ENCODE results near the gene GLB1L3.
"Not testable (repeated sequence)": the region's sequence is repeated elsewhere in the genome, so short reads cannot be mapped to it uniquely, and the experiment has no call there.

GLB1L3 gene

GRCh38 chr11:134276396-134277182 lies 410 bp downstream of the GLB1L3 start:
- no peak for DNase-seq

GRCh38 chr11:134277183-134278001 lies 1.2 kb downstream of the GLB1L3 start:
- no peak for DNase-seq

- DNase-seq: no peak
These were observed 2.2 kb downstream of the GLB1L3 start for GRCh38 chr11:134278356-134278755.

GRCh38 chr11:134281635-134282034 lies 5.5 kb downstream of the GLB1L3 start:
- not testable (repeated sequence) for DNase-seq

DNA sequence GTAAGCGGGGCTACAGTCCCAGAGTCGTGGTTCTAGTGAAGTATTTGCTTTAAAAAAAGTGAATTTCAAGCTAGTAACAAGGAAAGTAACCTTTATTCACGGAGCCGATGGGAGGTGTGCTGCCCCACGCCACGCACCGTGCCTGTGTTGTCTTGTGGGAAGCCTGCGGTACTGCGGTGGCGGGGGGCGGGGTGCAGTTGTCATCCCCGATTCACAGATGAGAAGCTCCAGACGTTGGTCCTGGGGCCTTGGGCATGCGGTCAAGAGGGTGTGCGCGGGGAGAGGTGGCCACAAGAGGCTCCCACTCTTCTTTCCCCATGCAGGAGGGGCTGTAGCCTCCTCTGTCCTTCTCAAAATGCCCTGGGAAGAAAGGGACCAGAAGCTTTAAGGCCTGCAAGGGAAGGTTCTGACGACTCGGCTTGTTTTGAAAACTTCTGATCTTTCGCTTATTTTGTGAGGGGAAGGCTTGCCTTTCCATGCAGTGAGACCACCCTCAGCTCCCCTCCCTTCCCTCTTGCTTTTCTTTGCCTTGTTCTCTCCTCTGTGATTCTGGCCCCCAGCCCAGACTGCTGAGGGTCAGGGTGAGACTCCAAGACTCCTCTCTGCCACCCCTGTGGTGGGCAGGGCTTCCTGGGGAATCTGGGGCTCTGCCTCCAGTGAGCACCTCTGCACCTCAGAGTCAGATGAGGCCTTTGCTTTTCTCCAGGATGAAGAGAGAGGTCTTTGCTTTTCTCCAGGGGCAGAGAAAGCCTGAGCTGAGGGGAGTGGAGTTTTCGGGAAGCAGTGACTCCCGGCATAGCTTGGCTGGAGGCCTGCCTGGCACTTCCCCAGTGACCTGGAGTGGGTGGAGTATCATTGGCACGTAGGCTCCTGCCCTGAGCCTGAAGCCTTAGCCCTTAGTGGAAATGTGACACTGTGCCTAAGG lies 6.2 kb downstream of the GLB1L3 start:
- no peak for DNase-seq

DNA sequence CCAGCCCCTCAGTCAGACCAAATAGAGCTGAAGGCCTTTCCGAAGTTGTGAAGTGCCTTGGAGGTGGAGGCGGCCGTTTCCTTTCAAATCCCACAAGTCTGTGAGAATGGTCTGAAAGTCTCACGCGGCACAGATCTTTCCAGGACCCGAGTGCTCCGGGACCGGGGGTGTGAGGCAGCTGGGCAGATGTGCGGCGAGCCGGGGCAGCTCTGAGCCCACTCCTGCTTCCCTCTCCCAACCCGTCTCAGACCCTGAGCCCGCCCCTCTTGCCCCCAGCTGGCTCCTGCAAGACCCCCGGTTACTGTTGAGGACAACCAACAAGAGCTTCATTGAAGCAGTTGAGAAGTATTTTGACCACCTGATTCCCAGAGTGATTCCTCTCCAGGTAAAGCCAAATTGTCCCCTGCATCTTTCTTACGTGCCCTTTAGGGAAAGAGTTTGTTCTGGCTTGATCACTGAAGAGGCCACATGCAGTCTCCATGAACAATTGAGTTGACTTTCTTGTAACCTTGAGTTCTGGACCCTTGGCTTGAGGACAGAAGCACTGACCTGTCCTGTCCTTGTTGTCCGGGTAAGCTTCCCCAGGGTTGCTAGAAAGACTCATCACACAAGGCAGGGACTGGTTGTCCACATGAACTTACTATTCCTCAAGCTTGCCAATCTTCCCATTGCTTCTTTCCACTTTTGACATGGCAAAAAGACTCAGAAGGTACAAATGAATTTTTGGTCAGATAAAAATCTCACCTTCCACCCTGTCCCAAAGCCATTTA lies 7.5 kb downstream of the GLB1L3 start:
- no peak for DNase-seq

GRCh38 chr11:134284349-134284748 lies 8.2 kb downstream of the GLB1L3 start:
- DNase-seq: not testable (repeated sequence)

GRCh38 chr11:134287561-134287960 lies 11.4 kb downstream of the GLB1L3 start:
- no peak for DNase-seq

- DNase-seq: no peak
These were observed 12.3 kb downstream of the GLB1L3 start for GRCh38 chr11:134288486-134288885.

GRCh38 chr11:134289167-134289566 lies 13.0 kb downstream of the GLB1L3 start:
- no peak for DNase-seq

- DNase-seq: no peak
These were observed 13.6 kb downstream of the GLB1L3 start for GRCh38 chr11:134289789-134290188.

DNA sequence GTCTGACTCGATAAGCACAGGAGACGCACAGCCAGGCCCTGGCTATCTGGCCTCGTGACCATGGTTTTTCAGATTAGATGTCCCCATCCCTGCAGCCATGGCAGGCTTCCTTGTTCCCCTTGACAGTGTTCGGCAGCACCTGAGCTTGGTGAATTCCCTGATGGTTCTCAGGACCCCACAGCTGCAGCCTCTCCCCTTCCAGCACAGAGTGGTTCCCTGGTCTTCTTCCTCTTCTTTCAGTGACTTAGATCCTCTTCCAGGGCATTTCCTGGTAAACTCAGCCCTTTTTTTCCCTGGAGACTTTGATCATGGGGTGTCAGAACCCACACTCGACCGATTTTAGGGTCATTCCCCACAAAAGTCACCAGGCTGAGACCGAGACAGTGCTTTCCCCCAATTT lies 14.5 kb downstream of the GLB1L3 start:
- DNase-seq: no peak

DNA sequence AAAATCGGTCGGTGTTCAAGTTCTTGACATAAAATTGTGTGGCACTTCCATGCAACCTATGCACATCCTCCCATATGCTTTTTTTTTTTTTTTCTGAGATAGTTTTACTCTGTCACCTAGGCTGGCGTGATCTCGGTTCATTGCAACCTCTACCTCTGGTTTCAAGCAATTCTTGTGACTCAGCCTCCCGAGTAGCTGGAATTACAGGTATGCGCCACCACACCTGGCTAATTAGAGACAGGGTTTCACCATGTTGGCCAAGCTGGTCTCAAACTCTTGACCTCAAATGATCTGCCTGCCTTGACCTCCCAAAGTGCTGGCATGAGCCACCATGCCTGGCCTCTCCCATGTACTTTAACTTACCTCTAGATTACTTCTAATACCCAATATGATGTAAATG lies 15.0 kb downstream of the GLB1L3 start:
- DNase-seq: no peak

- no peak for DNase-seq
These were observed 16.5 kb downstream of the GLB1L3 start for GRCh38 chr11:134292661-134293060.

- no peak for DNase-seq
These were observed 17.2 kb downstream of the GLB1L3 start for GRCh38 chr11:134293119-134294113.

DNA sequence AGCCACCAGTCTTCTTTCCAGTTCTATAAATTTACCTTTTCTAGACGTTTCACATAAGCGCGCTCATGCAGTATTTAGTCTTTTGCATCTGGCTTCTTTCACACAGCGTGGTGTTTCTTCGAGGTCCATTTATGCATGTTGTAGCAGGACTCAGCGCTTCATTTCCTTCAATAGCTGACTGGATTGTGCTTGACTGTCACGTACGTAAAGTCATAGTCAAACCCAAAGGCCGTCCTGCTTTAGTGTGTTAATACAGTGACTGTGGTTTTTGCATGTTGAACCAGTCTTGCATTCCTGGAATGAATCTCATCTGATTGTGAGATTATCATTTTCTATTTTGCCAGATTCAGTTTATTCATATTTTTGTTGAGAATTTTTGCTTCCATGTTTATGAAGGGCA lies 18.5 kb downstream of the GLB1L3 start:
- no peak for DNase-seq

- no peak for DNase-seq
These were observed 36.0 kb downstream of the GLB1L3 start for GRCh38 chr11:134312223-134312622.

GRCh38 chr11:134312807-134313206 lies 36.6 kb downstream of the GLB1L3 start:
- DNase-seq: no peak

GRCh38 chr11:134313379-134313778 lies 37.2 kb downstream of the GLB1L3 start:
- DNase-seq: no peak

DNA sequence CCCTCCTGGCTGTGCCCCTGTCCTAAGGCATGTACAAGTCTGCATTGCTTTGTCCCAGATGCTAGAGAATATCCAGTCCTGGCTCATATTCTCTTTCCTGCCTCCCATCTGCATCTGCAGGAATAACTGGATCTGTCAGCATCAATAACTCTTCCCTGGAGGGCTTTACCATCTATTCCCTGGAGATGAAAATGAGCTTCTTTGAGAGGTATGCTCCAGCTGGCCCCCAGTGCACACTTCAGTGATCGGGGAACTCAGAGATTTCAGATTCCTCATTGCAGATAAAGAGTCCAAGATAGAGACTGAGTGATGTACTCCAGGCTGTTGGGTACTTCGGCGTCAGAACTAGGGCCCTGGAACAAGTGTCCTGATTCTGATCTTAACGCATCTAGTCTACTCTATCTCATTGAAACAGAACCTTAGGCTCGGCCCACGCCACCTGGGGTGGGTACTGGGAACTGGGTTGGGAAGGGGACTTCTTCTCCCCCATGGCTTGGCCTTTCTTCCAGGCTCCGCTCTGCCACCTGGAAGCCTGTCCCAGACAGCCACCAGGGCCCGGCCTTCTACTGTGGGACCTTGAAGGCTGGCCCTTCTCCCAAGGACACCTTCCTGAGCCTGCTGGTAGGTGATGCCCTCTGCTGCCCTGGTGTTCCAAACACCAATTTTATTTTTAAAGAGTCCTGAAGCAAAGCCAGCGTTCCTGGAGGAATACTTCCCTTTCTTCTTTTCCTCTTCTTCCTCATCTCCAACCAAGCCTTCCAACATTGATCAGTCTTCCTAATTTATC lies 37.8 kb downstream of the GLB1L3 start:
- DNase-seq: no peak
